ENCODE measurements around the gene TEDC1. TPM values are rescaled to one million over a fixed set of nuclear protein-coding genes. Genes with fewer than 3 reads are reported as not detected.
A peak's percentile ranks its signal among the peaks of the same experiment; 100 is the strongest.

TEDC1 gene
- total RNA-seq, 1 donor from 2014 or later, result 4.0 TPM

GRCh38 chr14:105497671-105498429, 6.8 kb downstream of the TEDC1 start:
- intact Hi-C loops (cut with micrococcal nuclease), result no loop called here
- Histone ChIP-seq H3K4me1 (peaks cover 16% of the 10 kb centered on the region), H3K36me3 (peaks cover 9% of the 10 kb centered on the region), H3K9me3 (replicated peaks) (no peaks in the 10 kb centered on the region), H3K4me3 (no peak overlapping the region), H3K27ac (replicated peaks) (no peak overlapping the region), H3K27me3 (ENCODE audit: low read depth) (no peaks in the 10 kb centered on the region)
- no peak for TF ChIP-seq CTCF (IDR thresholded peaks at IDR 0.05; ENCODE audit: borderline replicate concordance)
- DNase-seq, result peak; percentile 13

- Histone ChIP-seq H3K27me3 (ENCODE audit: low read depth) (no peaks in the 10 kb centered on the region), H3K27ac (replicated peaks) (no peak overlapping the region)
- intact Hi-C loops (cut with micrococcal nuclease), result no loop called here
Measured at GRCh38 chr14:105498430-105499255, 7.6 kb downstream of the TEDC1 start.

GRCh38 chr14:105499256-105500035, 8.4 kb downstream of the TEDC1 start:
- H3K4me1 ChIP-seq, result peaks cover 14% of the 10 kb centered on the region
- intact Hi-C loops (cut with micrococcal nuclease), result no loop called here
- DNase-seq, result no peak
- TF ChIP-seq CTCF (IDR thresholded peaks at IDR 0.05; ENCODE audit: borderline replicate concordance), result no peak
- H3K36me3 ChIP-seq, result peaks cover 9% of the 10 kb centered on the region
- H3K9me3 ChIP-seq (replicated peaks), result no peaks in the 10 kb centered on the region
- H3K4me3 ChIP-seq, result no peak overlapping the region
- H3K27me3 ChIP-seq (ENCODE audit: low read depth), result no peaks in the 10 kb centered on the region
- H3K27ac ChIP-seq (replicated peaks), result no peak overlapping the region

More at GRCh38 chr14:105498430-105499255, 7.6 kb downstream of the TEDC1 start:
- H3K4me1 ChIP-seq, result peaks cover 14% of the 10 kb centered on the region
- TF ChIP-seq CTCF (IDR thresholded peaks at IDR 0.05; ENCODE audit: borderline replicate concordance), result no peak
- H3K9me3 ChIP-seq (replicated peaks), result no peaks in the 10 kb centered on the region
- no peak overlapping the region for H3K4me3 ChIP-seq
- no peak for DNase-seq
- peaks cover 9% of the 10 kb centered on the region for H3K36me3 ChIP-seq

- intact Hi-C loops (cut with micrococcal nuclease), result no loop called here
- Histone ChIP-seq H3K27ac (replicated peaks) (no peak overlapping the region), H3K4me1 (peaks cover 11% of the 10 kb centered on the region), H3K4me3 (no peak overlapping the region), H3K36me3 (peaks cover 9% of the 10 kb centered on the region), H3K27me3 (ENCODE audit: low read depth) (no peaks in the 10 kb centered on the region), H3K9me3 (replicated peaks) (no peaks in the 10 kb centered on the region)
- no peak for TF ChIP-seq CTCF (IDR thresholded peaks at IDR 0.05; ENCODE audit: borderline replicate concordance)
- DNase-seq, result no peak
Measured at GRCh38 chr14:105500036-105500725, 9.1 kb downstream of the TEDC1 start.

- Histone ChIP-seq H3K27me3 (ENCODE audit: low read depth) (no peaks in the 10 kb centered on the region), H3K9me3 (replicated peaks) (no peaks in the 10 kb centered on the region), H3K4me1 (peaks cover 5% of the 10 kb centered on the region), H3K36me3 (peaks cover 9% of the 10 kb centered on the region), H3K4me3 (no peak overlapping the region), H3K27ac (replicated peaks) (no peak overlapping the region)
- no peak for DNase-seq
- TF ChIP-seq CTCF (IDR thresholded peaks at IDR 0.05; ENCODE audit: borderline replicate concordance), result no peak
- intact Hi-C loops (cut with micrococcal nuclease), result no loop called here
Measured at GRCh38 chr14:105500726-105501101, 9.7 kb downstream of the TEDC1 start.

Data from left ventricle myocardium inferior (tissue), 1 donor.